Loucy (cell line): Measurements from ENCODE around the gene RTBDN.

Experiments used
- EZH2phosphoT487 ChIP-seq: fragments of 200-600 bp; IDR thresholded peaks from 2 replicates; pipeline ENCODE4 v1.6.1; 2018; ENCODE audit warnings: antibody characterized with exemption, mild to moderate bottlenecking, moderate library complexity, borderline replicate concordance
- TF ChIP-seq, protein P1 (sequence below): fragments of 200-600 bp; sonication (generic); conservative IDR thresholded peaks from 2 replicates; pipeline ENCODE4 v1.5.1; 2014; ENCODE audit warnings: mild to moderate bottlenecking, antibody characterized with exemption, low read length

DNA sequence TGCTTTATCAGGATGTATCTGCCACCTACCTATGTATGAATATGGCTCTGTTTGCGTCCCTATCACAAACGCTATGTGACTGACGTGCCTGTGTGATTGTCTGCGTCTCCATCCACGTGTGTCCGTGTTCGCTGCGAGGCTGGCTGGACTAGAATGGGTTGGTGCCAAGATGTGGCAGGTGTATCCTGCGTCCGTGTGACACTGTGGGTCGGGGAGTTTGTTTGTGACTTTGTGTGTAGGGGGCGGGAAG lies 52.3 kb downstream of the RTBDN start:
- TF ChIP-seq, protein P1, sequence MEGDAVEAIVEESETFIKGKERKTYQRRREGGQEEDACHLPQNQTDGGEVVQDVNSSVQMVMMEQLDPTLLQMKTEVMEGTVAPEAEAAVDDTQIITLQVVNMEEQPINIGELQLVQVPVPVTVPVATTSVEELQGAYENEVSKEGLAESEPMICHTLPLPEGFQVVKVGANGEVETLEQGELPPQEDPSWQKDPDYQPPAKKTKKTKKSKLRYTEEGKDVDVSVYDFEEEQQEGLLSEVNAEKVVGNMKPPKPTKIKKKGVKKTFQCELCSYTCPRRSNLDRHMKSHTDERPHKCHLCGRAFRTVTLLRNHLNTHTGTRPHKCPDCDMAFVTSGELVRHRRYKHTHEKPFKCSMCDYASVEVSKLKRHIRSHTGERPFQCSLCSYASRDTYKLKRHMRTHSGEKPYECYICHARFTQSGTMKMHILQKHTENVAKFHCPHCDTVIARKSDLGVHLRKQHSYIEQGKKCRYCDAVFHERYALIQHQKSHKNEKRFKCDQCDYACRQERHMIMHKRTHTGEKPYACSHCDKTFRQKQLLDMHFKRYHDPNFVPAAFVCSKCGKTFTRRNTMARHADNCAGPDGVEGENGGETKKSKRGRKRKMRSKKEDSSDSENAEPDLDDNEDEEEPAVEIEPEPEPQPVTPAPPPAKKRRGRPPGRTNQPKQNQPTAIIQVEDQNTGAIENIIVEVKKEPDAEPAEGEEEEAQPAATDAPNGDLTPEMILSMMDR, result no peak
- no peak for TF ChIP-seq EZH2phosphoT487
